ENCODE data around the gene HBZ. TPM values are rescaled to one million over a fixed set of nuclear protein-coding genes. Genes with fewer than 3 reads are reported as not detected.

HBZ gene
- total RNA-seq, 1 donor from 2014 or later = not detected

DNA sequence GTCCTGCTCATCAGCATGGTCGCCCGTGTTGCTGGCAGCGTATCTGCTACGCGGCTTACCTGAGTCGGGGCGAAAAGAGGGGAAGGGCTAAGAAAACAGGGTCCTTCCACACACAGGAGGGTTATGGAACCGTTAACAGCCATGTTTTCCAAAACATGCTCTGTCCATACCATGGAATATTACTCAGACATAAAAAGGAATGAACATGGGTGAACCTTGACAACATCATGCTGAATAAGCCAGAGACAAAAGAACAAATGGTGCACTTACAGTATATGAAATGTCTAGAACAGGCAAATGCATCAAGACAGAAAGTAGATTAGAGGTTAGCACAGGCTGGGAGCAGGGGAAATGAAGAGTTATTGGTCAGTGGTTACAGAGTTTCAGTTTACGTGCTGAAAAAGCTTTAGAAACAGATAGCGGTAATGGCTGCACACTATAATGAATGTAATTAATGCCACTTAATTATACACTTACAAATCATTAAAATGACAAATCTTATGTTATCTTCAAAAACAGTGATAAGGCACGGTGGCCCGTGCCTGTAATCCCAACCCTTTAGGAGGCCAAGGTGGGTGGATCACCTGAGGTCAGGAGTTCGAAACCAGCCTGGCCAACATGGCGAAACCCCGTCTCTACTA is 21.8 kb upstream of the HBZ start:
- Mint-ChIP-seq H3K36me3 (ENCODE audit: low read depth) (peaks cover 12% of the 10 kb centered on the region), H3K27me3 (no peaks in the 10 kb centered on the region), H3K4me1 (peaks cover 1% of the 10 kb centered on the region), H3K9me3 (no peaks in the 10 kb centered on the region), H3K4me3 (no peak overlapping the region), H3K27ac (no peak overlapping the region)
- CTCF ChIA-PET = no interaction called here
- ATAC-seq (ENCODE audit: low read depth) (no peak), DNase-seq (no peak)
- POLR2A ChIA-PET = no interaction called here
- intact Hi-C loops (cut with micrococcal nuclease) = no loop called here
- TF ChIP-seq, protein P1, sequence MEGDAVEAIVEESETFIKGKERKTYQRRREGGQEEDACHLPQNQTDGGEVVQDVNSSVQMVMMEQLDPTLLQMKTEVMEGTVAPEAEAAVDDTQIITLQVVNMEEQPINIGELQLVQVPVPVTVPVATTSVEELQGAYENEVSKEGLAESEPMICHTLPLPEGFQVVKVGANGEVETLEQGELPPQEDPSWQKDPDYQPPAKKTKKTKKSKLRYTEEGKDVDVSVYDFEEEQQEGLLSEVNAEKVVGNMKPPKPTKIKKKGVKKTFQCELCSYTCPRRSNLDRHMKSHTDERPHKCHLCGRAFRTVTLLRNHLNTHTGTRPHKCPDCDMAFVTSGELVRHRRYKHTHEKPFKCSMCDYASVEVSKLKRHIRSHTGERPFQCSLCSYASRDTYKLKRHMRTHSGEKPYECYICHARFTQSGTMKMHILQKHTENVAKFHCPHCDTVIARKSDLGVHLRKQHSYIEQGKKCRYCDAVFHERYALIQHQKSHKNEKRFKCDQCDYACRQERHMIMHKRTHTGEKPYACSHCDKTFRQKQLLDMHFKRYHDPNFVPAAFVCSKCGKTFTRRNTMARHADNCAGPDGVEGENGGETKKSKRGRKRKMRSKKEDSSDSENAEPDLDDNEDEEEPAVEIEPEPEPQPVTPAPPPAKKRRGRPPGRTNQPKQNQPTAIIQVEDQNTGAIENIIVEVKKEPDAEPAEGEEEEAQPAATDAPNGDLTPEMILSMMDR (IDR thresholded peaks at IDR 0.05) = no peak

DNA sequence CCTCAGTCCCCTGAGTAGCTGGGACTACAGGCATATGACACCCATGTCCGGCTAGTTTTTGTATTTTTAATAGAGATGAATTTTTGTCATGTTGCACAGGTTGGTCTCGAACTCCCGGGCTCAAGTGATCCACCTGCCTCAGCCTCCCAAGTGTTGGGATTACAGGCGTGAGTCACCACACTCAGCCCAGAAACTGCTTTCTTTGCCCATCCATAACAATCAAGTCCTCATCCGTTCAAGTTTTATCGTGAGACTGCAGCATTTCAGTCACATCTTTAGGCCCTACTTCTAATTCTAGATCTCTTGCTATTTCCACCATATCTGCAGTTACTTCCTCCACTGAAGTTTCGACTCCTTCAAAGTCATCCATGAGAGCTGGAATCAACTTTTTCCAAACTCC is 20.3 kb upstream of the HBZ start:
- ChIA-PET CTCF (interaction anchor here (1.5 kb wide), 1 partner anchor 25 kb away, joined by 4 read pairs; no protein-coding TSS in a partner anchor), POLR2A (no interaction called here)
- Mint-ChIP-seq H3K4me3 (no peak overlapping the region), H3K4me1 (peaks cover 5% of the 10 kb centered on the region), H3K27ac (no peak overlapping the region), H3K36me3 (ENCODE audit: low read depth) (peaks cover 10% of the 10 kb centered on the region), H3K27me3 (no peaks in the 10 kb centered on the region), H3K9me3 (no peaks in the 10 kb centered on the region)
- no peak for ATAC-seq (ENCODE audit: low read depth)
- TF ChIP-seq, protein P1 (IDR thresholded peaks at IDR 0.05) = no peak
- intact Hi-C loops (cut with micrococcal nuclease) = no loop called here
- no peak for DNase-seq

DNA sequence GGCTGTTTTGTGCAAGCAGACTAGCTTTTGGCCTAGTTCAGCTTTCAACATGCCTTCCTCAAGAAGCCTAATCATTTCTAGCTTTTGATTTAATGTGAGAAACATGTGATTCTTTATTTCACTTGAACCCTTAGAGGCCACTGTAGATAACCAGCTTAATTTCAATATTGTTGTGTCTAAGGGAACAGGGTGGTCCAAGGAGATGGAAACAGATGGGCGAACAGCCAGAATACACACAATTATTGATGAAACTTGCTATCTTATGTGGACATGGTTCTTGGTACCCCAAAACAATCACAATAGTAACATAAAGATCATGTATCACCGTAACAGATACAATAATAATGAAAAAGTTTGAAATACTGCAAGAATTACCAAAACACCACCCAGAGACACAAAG is 18.7 kb upstream of the HBZ start:
- peaks cover 11% of the 10 kb centered on the region for H3K36me3 Mint-ChIP-seq (ENCODE audit: low read depth)
- H3K4me3 Mint-ChIP-seq = no peak overlapping the region
- DNase-seq (no peak), ATAC-seq (ENCODE audit: low read depth) (no peak)
- ChIA-PET POLR2A (no interaction called here), CTCF (interaction anchor here (0.6 to 1.5 kb wide), 2 partner anchors 26 to 229 kb away, joined by 3 to 4 read pairs; no protein-coding TSS in a partner anchor)
- TF ChIP-seq, protein P1 (IDR thresholded peaks at IDR 0.05) = no peak
- no peak overlapping the region for H3K27ac Mint-ChIP-seq
- intact Hi-C loops (cut with micrococcal nuclease) = no loop called here
- peaks cover 9% of the 10 kb centered on the region for H3K4me1 Mint-ChIP-seq
- H3K27me3 Mint-ChIP-seq = no peaks in the 10 kb centered on the region
- H3K9me3 Mint-ChIP-seq = no peaks in the 10 kb centered on the region

DNA sequence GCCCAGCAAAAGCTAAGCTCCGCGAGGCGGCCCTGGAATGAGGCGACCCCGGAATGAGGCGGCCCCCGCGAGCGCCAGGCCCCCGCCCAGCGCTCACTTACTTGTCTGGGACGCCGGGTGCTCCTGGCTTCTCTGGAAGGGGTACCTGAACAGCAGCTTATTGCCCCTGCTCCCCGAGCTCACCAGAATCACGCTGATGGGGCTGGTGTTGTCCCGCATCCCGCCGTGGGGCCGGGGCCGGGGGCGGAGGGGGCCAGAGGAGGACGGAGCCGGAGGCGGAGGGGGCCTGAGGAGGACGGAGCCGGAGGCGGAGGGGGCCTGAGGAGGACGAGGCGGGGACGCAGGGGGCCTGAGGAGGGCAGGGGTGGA is 14.4 kb upstream of the HBZ start:
- peak overlapping the region; percentile 78 for H3K4me3 Mint-ChIP-seq
- no peaks in the 10 kb centered on the region for H3K27me3 Mint-ChIP-seq
- peaks cover 4% of the 10 kb centered on the region for H3K36me3 Mint-ChIP-seq (ENCODE audit: low read depth)
- H3K9me3 Mint-ChIP-seq = no peaks in the 10 kb centered on the region
- ATAC-seq (ENCODE audit: low read depth) (peak; percentile 23), DNase-seq (peak; percentile 39)
- H3K27ac Mint-ChIP-seq = peak overlapping the region; percentile 50
- TF ChIP-seq, protein P1 (IDR thresholded peaks at IDR 0.05) = no peak
- H3K4me1 Mint-ChIP-seq = peaks cover 11% of the 10 kb centered on the region
- ChIA-PET CTCF (interaction anchor here (1.9 kb wide), 1 partner anchor 20 kb away, joined by 5 read pairs; no protein-coding TSS in a partner anchor), POLR2A (interaction anchor here (0.7 to 1.6 kb wide), 3 partner anchors 52 to 127 kb away, joined by 3 read pairs; no protein-coding TSS in a partner anchor)
- intact Hi-C loops (cut with micrococcal nuclease) = loop anchor here (2.0 to 5.0 kb wide), 3 partner anchors 59 to 389 kb away; partner anchors contain the start of genes CAPN15, FAM234A and MPG

DNA sequence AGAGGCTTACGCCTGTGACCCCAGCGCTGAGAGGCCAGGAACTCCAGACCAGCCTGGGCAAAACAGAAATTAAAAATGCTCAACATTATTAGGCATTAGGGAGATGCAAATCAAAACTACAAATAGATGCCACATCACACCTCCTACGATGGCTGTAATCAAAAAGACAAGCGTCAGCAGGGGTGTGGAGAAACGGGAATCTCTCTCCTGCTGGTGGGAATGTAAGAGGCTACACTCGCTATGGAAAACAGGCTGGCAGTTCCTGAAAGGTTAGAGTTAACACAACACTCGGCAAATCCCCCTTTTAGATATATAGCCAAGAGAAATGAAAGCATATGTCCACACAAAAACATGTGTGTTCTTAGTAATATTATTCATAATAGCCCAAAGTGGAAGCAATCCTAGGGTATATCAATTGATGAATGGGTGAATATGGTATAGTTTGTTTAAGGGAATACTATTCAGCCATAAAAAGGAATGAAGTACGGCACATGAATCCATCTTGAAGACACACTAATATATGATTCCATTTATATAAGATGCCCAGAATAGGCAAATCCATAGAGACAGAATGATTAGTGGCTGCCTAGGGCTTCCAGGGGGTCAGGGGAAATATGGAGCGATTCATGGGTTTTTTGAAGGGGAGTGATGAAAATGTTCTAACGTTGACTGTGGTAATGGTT is 12.1 kb upstream of the HBZ start:
- ChIA-PET CTCF (interaction anchor here (0.9 kb wide), 1 partner anchor 23 kb away, joined by 3 read pairs; no protein-coding TSS in a partner anchor), POLR2A (interaction anchor here (0.9 to 1.4 kb wide), 2 partner anchors 11 to 33 kb away, joined by 4 to 7 read pairs; no protein-coding TSS in a partner anchor)
- Mint-ChIP-seq H3K36me3 (ENCODE audit: low read depth) (peaks cover 4% of the 10 kb centered on the region), H3K27ac (peak overlapping the region; percentile 65), H3K4me3 (peak overlapping the region; percentile 33), H3K4me1 (peaks cover 11% of the 10 kb centered on the region), H3K9me3 (no peaks in the 10 kb centered on the region), H3K27me3 (peaks cover 7% of the 10 kb centered on the region)
- no peak for ATAC-seq (ENCODE audit: low read depth)
- no peak for DNase-seq
- TF ChIP-seq, protein P1 (IDR thresholded peaks at IDR 0.05) = no peak
- intact Hi-C loops (cut with micrococcal nuclease) = no loop called here

Data from activated B cell treated with CpG ODN at 0.5 μM for 24 hours (primary cell).